HCT116 (cell line): ENCODE data around the gene CDH23.

Source experiments
- CTCF ChIP-seq, 3 experiments: fragments of 200-600 bp in 1 of 3; sonication (generic) in 1 of 3; IDR thresholded peaks in 2 of 3; conservative IDR thresholded peaks in 1 of 3; 2 replicates each; pipeline ENCODE4 v1.5.1; 2012 to 2017; ENCODE audit warnings: low read depth in 2 of 3, low read length in 2 of 3, antibody characterized with exemption in 1 of 3, borderline replicate concordance in 1 of 3, control low read depth in 1 of 3, mild to moderate bottlenecking in 1 of 3, mixed read lengths in 1 of 3, mixed run types in 1 of 3, moderate library complexity in 1 of 3; ENCODE audit not compliant: insufficient read depth in 1 of 3
- ELF1 ChIP-seq: IDR thresholded peaks from 2 replicates; pipeline ENCODE4 v1.6.1; 2012; ENCODE audit warnings: low read depth, borderline replicate concordance
- EZH2 ChIP-seq: fragments of 200-600 bp; sonication (generic); IDR thresholded peaks from 2 replicates; pipeline ENCODE4 v1.6.1; 2017; ENCODE audit warnings: antibody characterized with exemption, mixed run types
- TF ChIP-seq, protein P1 (sequence below): IDR thresholded peaks from 2 replicates; pipeline ENCODE4 v1.6.1; 2011; ENCODE audit warnings: mild to moderate bottlenecking, low read length, moderate library complexity; ENCODE audit not compliant: insufficient replicate concordance; ENCODE audit errors: extremely low read depth

DNA sequence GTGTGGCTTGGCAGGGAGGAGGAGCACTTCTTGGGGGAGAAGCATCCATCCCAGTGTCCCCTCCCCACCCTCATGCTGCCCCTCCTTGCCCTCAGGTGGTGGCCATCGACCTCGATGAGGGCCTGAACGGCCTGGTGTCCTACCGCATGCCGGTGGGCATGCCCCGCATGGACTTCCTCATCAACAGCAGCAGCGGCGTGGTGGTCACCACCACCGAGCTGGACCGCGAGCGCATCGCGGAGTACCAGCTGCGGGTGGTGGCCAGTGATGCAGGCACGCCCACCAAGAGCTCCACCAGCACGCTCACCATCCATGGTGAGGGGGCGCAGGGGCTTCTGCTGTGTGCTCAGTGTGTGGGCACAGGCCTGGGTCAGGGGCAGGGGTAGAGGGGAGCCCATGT lies 308.1 kb downstream of the CDH23 start:
- TF ChIP-seq CTCF (IDR thresholded peaks at IDR 0.05 in 2 of 3, conservative IDR thresholded peaks at IDR 0.05 in 1 of 3; ENCODE audit: borderline replicate concordance in 1 of 3, insufficient read depth in 1 of 3, low read depth in 2 of 3, low read length in 2 of 3) = no peak
- TF ChIP-seq EZH2 = no peak
- TF ChIP-seq ELF1 = no peak
- TF ChIP-seq, protein P1, sequence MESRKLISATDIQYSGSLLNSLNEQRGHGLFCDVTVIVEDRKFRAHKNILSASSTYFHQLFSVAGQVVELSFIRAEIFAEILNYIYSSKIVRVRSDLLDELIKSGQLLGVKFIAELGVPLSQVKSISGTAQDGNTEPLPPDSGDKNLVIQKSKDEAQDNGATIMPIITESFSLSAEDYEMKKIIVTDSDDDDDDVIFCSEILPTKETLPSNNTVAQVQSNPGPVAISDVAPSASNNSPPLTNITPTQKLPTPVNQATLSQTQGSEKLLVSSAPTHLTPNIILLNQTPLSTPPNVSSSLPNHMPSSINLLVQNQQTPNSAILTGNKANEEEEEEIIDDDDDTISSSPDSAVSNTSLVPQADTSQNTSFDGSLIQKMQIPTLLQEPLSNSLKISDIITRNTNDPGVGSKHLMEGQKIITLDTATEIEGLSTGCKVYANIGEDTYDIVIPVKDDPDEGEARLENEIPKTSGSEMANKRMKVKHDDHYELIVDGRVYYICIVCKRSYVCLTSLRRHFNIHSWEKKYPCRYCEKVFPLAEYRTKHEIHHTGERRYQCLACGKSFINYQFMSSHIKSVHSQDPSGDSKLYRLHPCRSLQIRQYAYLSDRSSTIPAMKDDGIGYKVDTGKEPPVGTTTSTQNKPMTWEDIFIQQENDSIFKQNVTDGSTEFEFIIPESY = no peak
